PC-3 (cell line): ENCODE data around the gene SEC16A. TPM values are rescaled to one million over a fixed set of nuclear protein-coding genes. Genes with fewer than 3 reads are reported as not detected.

Experiments
- ATAC-seq: fragments of 200-7000 bp; cut with Tn5 transposase; 2 replicates; pipeline ENCODE4 v1.9.1; 2020; ENCODE audit warnings: mild to moderate bottlenecking, moderate library complexity
- BruUV-seq: library from RNA; stranded (reverse); fragments of 400-500 nt; replicated peaks from 2 replicates; lab custom pipeline; 2021; lab: Mats Ljungman, UMichigan
- CTCF ChIA-PET: fragments of 300-600 bp; sonication (Branson Sonifier 250); formaldehyde crosslinking; loops from one replicate; lab custom pipeline; 2022; ENCODE audit warnings: antibody characterized with exemption; lab: Charles Lee
- POLR2A ChIA-PET: fragments of 300-600 bp; sonication (Branson Sonifier 250); formaldehyde crosslinking; loops from one replicate; lab custom pipeline; 2022; ENCODE audit warnings: antibody characterized with exemption; ENCODE audit not compliant: unreplicated experiment; lab: Charles Lee
- DNase-seq: peaks from one replicate; pipeline ENCODE4 v3.0.0-alpha.2; 2015
- H2AFZ ChIP-seq: fragments of 300-600 bp; sonication (generic); 2 replicates; pipeline ENCODE4 v1.6.0; 2016; ENCODE audit warnings: antibody characterized with exemption, low read length
- H3F3A ChIP-seq: fragments of 300-600 bp; sonication (generic); one replicate; pipeline ENCODE4 v1.6.0; 2017; ENCODE audit warnings: antibody characterized with exemption, low read length, control low read depth, mild to moderate bottlenecking; ENCODE audit not compliant: unreplicated experiment
- H3K27ac ChIP-seq: fragments of 300-600 bp; sonication (generic); 2 replicates; pipeline ENCODE4 v1.5.1; 2016; ENCODE audit warnings: mild to moderate bottlenecking, low read length
- H3K27me3 ChIP-seq: fragments of 300-600 bp; sonication (generic); 2 replicates; pipeline ENCODE4 v1.6.1; 2016; ENCODE audit warnings: low read length, mixed read lengths
- H3K36me3 ChIP-seq: fragments of 300-600 bp; sonication (generic); 2 replicates; pipeline ENCODE4 v1.6.1; 2016; ENCODE audit warnings: low read depth, mixed run types, low read length, mixed read lengths
- H3K4me1 ChIP-seq: fragments of 300-600 bp; sonication (generic); 2 replicates; pipeline ENCODE4 v1.5.1; 2016; ENCODE audit warnings: low read length; ENCODE audit not compliant: insufficient read depth
- H3K4me2 ChIP-seq: fragments of 300-600 bp; sonication (generic); 2 replicates; pipeline ENCODE4 v1.6.0; 2016; ENCODE audit warnings: low read length
- H3K4me3 ChIP-seq: fragments of 300-600 bp; sonication (generic); 2 replicates; pipeline ENCODE4 v1.5.1; 2016; ENCODE audit warnings: mild to moderate bottlenecking, low read length, mixed read lengths
- H3K79me2 ChIP-seq: fragments of 300-600 bp; sonication (generic); 2 replicates; pipeline ENCODE4 v1.6.1; 2017; ENCODE audit warnings: low read length, mixed read lengths
- H3K9ac ChIP-seq: fragments of 300-600 bp; sonication (generic); 2 replicates; pipeline ENCODE4 v1.6.0; 2016; ENCODE audit warnings: mild to moderate bottlenecking, low read length
- H3K9me2 ChIP-seq: fragments of 300-600 bp; sonication (generic); replicated peaks from 2 replicates; pipeline ENCODE4 v1.6.1; 2016; ENCODE audit warnings: mixed run types, low read length, mixed read lengths
- H3K9me3 ChIP-seq: fragments of 300-600 bp; sonication (generic); 2 replicates; pipeline ENCODE4 v1.6.1; 2016; ENCODE audit warnings: low read length, mixed read lengths
- H4K20me1 ChIP-seq: fragments of 300-600 bp; sonication (generic); 2 replicates; pipeline ENCODE4 v1.6.1; 2016; ENCODE audit warnings: low read length, mixed read lengths
- CTCF ChIP-seq: fragments of 300-600 bp; sonication (generic); conservative IDR thresholded peaks from 2 replicates; pipeline ENCODE4 v1.5.1; 2017; ENCODE audit warnings: antibody characterized with exemption, low read depth, mild to moderate bottlenecking, low read length
- EZH2 ChIP-seq: fragments of 300-600 bp; sonication (generic); IDR thresholded peaks from one replicate; pipeline ENCODE4 v1.6.1; 2017; ENCODE audit warnings: antibody characterized with exemption, mild to moderate bottlenecking, low read length; ENCODE audit not compliant: unreplicated experiment
- EZH2phosphoT487 ChIP-seq: fragments of 300-600 bp; sonication (generic); IDR thresholded peaks from 2 replicates; pipeline ENCODE4 v1.6.1; 2018; ENCODE audit warnings: mild to moderate bottlenecking, antibody characterized with exemption, low read length, borderline replicate concordance
- intact Hi-C: fragments of 100-400 bp; cut with micrococcal nuclease; formaldehyde crosslinking; loops from 2 replicates; pipeline ENCODE4 v1.9.0; 2023
- total RNA-seq: library from RNA; depleted of rRNA; stranded (reverse); fragments of >200 nt; gene quantifications from 2 replicates; pipeline ENCODE4 v1.2.3, GENCODE V29; 2014

Gene SEC16A
- total RNA-seq, 1 experiment from 2014 or later = 28.3 TPM

- Histone ChIP-seq H3K9me2 (no peaks in the 10 kb centered on the region), H3K4me2 (no peak overlapping the region), H3K4me3 (no peak overlapping the region), H2AFZ (no peak overlapping the region), H3K27me3 (no peaks in the 10 kb centered on the region), H4K20me1 (no peaks in the 10 kb centered on the region), H3K36me3 (no peaks in the 10 kb centered on the region), H3K9me3 (no peaks in the 10 kb centered on the region), H3F3A (no peaks in the 10 kb centered on the region), H3K4me1 (no peaks in the 10 kb centered on the region), H3K27ac (no peak overlapping the region), H3K9ac (no peak overlapping the region), H3K79me2 (no peaks in the 10 kb centered on the region)
- POLR2A ChIA-PET = no interaction called here
- ATAC-seq (no peak), DNase-seq (no peak)
- TF ChIP-seq EZH2phosphoT487 (no peak), EZH2 (no peak), CTCF (no peak)
- CTCF ChIA-PET = interaction anchor here (0.6 kb wide), 1 partner anchor 232 kb away, joined by 7 read pairs; no protein-coding TSS in a partner anchor
- BruUV-seq = no TSS peak
- intact Hi-C loops = no loop called here
Measured at GRCh38 chr9:136424750-136425362, 58.0 kb downstream of the SEC16A start.

GRCh38 chr9:136423432-136424146 is 59.3 kb downstream of the SEC16A start:
- DNase-seq (no peak), ATAC-seq (no peak)
- Histone ChIP-seq H2AFZ (no peak overlapping the region), H3K4me1 (no peaks in the 10 kb centered on the region), H3F3A (no peaks in the 10 kb centered on the region), H3K4me2 (no peak overlapping the region), H3K9me3 (no peaks in the 10 kb centered on the region), H3K27ac (no peak overlapping the region), H4K20me1 (no peaks in the 10 kb centered on the region), H3K79me2 (no peaks in the 10 kb centered on the region), H3K9me2 (no peaks in the 10 kb centered on the region), H3K4me3 (no peak overlapping the region), H3K9ac (no peak overlapping the region), H3K27me3 (no peaks in the 10 kb centered on the region), H3K36me3 (no peaks in the 10 kb centered on the region; the same call in 1 of the 2 replicates)
- intact Hi-C loops = no loop called here
- CTCF ChIA-PET = no interaction called here
- TF ChIP-seq EZH2 = no peak
- no peak for TF ChIP-seq EZH2phosphoT487
- TF ChIP-seq CTCF = no peak
- TSS peak; percentile 55 for BruUV-seq
- POLR2A ChIA-PET = no interaction called here

- no peak overlapping the region for H3K27ac ChIP-seq
- POLR2A ChIA-PET = no interaction called here
- no peaks in the 10 kb centered on the region for H3K79me2 ChIP-seq
- no peaks in the 10 kb centered on the region for H3K9me2 ChIP-seq
- H3K36me3 ChIP-seq = no peaks in the 10 kb centered on the region; the same call in 1 of the 2 replicates
- TF ChIP-seq EZH2phosphoT487 (no peak), EZH2 (no peak), CTCF (no peak)
- H3K27me3 ChIP-seq = no peaks in the 10 kb centered on the region
- no peak for ATAC-seq
- H3K9ac ChIP-seq = no peak overlapping the region
- H4K20me1 ChIP-seq = no peaks in the 10 kb centered on the region
- intact Hi-C loops = no loop called here
- H2AFZ ChIP-seq = no peak overlapping the region
- no peaks in the 10 kb centered on the region for H3K9me3 ChIP-seq
- CTCF ChIA-PET = no interaction called here
- H3F3A ChIP-seq = no peaks in the 10 kb centered on the region
- H3K4me1 ChIP-seq = no peaks in the 10 kb centered on the region
- H3K4me2 ChIP-seq = no peak overlapping the region
- no peak for DNase-seq
- BruUV-seq = no TSS peak
- H3K4me3 ChIP-seq = no peak overlapping the region
Measured at GRCh38 chr9:136422876-136423275, 60.0 kb downstream of the SEC16A start.
